HG03520 (cell line): ENCODE data around the gene ZKSCAN5.
"Not testable (repeated sequence)": the region's sequence is repeated elsewhere in the genome, so short reads cannot be mapped to it uniquely, and the experiment has no call there.

ENCODE experiments used
- ATAC-seq: cut with Tn5 transposase; IDR thresholded peaks from one replicate; pipeline ENCODE4 v1.9.1; 2021; ENCODE audit warnings: mild to moderate bottlenecking, moderate library complexity; ENCODE audit not compliant: unreplicated experiment

ZKSCAN5 gene

DNA sequence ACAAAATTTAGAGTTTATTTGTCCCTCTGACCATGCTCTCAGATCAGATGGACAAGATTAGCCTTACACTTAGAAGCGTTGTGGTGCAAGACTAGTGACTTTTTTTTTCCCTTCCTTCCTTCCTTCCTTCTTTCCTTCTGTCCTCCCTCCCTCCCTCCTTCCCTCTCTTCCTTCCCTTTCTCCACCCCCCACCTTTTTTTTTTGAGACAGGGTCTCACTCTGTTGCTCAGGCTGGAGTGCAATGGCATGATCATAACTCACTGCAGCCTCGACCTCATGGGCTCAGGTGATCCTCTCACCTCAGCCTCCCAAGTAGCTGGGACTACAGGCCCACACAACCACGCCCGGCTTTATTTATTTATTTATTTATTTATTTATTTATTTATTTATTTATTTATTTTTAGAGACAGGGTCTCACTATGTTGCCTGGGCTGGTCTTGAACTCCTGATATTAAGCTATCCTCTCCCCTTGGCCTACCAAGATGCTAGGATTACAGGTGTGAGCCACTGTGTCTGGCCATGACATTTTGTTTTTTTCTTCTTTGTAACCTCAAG is 76.4 kb downstream of the ZKSCAN5 start:
- ATAC-seq = not testable (repeated sequence)
